Epithelial cell of proximal tubule (primary cell): ENCODE results near the gene SMPX. TPM values are rescaled to one million over a fixed set of nuclear protein-coding genes. Genes with fewer than 3 reads are reported as not detected.
A peak's percentile ranks its signal among the peaks of the same experiment; 100 is the strongest.

Experiments
- DNase-seq: peaks from one replicate; pipeline ENCODE4 v3.0.0-alpha.2; 2011; ENCODE audit warnings: low read depth
- H3K4me3 ChIP-seq: 2 replicates; pipeline ENCODE4 v1.5.1; 2011; ENCODE audit warnings: low read depth, mild to moderate bottlenecking, low read length
- total RNA-seq: library from RNA; depleted of rRNA; stranded (reverse); fragments of >200 nt; gene quantifications from 2 replicates; pipeline ENCODE4 v1.2.3, GENCODE V29; 2015
- TF ChIP-seq, protein P1 (sequence below): conservative IDR thresholded peaks from 2 replicates; pipeline ENCODE4 v1.5.1; 2012; ENCODE audit warnings: low read depth, mild to moderate bottlenecking, low read length

Gene SMPX
- total RNA-seq, 1 donor from 2014 or later, result not detected

DNA sequence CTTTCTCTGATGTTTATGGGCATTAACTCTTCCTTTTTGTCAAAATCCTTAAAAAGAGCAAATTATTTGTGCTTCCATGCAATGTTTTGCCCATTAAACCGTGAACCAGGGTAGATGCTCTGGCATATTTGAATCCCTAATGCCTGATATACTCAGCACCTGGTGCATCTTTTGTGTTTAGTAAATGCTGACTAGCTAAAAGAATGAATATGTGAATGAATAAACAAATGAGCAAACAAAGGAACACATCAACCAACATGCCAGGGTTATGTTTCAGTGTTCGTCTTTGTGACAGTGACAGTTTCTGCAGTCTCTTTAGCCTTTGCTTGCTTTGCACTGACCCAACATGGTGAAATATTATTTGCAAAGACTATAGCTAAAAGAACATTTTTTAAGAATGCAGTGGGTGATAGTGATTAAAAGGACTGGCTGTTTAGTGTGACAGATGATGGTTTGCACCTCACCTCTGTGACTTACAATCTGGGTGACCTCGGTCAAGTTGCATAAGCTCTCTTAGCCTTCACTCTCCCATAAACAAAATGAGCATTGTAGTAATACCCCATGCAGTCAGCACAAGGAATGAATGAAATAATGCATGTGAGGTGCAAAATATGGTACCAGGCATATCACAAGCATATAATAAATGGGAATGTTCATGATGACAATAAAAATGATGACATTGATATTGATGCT is 29.5 kb downstream of the SMPX start:
- no peak overlapping the region for H3K4me3 ChIP-seq
- TF ChIP-seq, protein P1, sequence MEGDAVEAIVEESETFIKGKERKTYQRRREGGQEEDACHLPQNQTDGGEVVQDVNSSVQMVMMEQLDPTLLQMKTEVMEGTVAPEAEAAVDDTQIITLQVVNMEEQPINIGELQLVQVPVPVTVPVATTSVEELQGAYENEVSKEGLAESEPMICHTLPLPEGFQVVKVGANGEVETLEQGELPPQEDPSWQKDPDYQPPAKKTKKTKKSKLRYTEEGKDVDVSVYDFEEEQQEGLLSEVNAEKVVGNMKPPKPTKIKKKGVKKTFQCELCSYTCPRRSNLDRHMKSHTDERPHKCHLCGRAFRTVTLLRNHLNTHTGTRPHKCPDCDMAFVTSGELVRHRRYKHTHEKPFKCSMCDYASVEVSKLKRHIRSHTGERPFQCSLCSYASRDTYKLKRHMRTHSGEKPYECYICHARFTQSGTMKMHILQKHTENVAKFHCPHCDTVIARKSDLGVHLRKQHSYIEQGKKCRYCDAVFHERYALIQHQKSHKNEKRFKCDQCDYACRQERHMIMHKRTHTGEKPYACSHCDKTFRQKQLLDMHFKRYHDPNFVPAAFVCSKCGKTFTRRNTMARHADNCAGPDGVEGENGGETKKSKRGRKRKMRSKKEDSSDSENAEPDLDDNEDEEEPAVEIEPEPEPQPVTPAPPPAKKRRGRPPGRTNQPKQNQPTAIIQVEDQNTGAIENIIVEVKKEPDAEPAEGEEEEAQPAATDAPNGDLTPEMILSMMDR, result no peak
- DNase-seq, result no peak

DNA sequence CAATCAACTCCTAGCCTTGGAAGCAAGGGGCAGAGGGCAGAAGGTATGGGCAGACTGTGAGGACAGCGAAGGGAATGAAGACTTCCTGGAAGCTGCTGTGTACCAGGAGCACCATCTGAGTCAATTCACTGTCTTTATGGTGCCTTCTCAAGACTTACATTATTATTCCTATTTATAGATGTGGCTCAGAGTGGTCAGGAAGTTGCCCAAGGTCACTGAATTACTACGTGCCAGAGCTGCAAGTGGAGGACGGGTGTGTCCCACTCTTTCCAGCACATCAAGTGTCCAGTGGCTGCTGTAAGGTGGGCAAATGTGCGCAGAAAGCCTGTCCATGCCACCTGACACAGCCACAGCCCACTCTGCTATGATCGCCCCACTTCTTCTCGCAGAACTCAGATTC is 32.0 kb downstream of the SMPX start:
- TF ChIP-seq, protein P1, result no peak
- H3K4me3 ChIP-seq, result no peak overlapping the region
- no peak for DNase-seq

DNA sequence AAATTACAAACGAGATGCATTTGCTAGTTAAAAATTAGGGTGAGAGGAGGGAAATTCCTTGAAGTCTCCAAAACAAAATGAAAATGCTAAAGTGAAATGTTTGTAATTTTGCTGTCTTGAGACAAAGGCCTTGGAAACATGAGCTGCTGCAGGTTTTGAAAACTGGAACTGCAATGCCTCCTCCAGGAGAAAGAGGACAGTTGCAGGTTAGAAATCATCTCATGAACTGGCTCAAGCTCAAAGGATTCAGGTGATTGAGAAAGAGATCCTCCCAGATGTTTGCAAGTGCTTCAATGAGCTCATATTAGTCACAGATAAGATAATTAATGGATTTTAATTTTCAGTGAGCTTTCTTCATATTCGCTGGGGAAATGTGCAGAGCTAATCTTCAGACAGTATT is 32.4 kb downstream of the SMPX start:
- H3K4me3 ChIP-seq, result no peak overlapping the region
- no peak for DNase-seq
- TF ChIP-seq, protein P1, result peak; percentile 61

DNA sequence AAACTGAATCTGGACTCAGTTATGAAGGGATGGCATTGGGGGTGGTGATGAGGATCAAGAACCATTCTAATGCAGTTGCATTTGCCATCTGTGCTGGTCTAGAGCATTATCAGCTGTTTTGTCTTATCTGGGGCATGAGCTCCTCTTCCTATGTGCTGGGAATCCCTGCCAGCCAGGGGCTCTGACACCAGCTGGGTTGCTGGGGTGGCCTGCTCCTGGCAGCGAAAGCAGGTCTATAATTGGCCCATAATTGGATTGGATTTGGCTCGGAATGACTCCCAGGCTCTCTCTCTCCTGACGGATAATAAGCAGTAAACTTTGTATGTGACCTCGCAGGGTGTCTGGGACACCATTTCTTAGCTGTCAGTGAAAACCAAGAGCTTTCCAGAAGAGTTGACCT is 34.1 kb downstream of the SMPX start:
- no peak overlapping the region for H3K4me3 ChIP-seq
- no peak for DNase-seq
- TF ChIP-seq, protein P1, result no peak

DNA sequence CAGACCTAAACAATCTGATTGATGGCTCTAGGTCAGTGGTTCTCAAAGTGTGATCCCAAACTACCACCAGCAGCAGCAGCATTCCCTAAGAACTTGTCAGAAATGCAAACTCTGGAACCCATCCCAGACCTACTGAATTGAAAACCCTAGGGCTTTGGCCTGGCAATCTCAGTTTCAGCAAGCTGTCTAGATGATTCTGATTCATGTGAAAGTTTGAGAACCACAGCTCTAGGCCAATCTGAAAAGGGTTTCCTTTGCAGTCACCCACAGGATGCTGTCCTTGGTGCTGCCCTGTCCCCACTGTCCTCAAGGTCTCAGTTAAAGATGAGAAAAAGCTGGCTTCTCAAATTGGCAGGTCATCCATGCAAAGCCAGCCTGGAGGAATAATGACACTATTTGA is 34.8 kb downstream of the SMPX start:
- TF ChIP-seq, protein P1, result no peak
- no peak overlapping the region for H3K4me3 ChIP-seq
- no peak for DNase-seq

DNA sequence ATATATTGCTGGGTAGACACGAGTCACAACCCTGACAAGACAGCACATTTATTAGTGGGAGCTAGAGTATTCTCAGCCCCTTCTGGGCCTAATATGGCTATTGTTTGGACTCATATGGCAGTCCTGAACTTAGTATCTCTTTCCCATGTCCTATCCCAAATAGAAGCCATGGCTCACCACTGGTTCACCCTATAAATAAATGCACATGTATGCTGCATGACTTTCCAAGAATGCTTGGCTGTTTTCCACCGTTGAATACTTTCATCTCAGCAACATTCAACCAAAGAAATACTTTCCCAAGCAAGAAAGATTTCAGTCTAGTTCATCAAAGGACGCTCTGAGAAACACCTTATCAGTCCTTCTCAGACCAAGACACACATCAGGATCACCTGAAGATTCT is 36.7 kb downstream of the SMPX start:
- H3K4me3 ChIP-seq, result no peak overlapping the region
- no peak for DNase-seq
- TF ChIP-seq, protein P1, result no peak

DNA sequence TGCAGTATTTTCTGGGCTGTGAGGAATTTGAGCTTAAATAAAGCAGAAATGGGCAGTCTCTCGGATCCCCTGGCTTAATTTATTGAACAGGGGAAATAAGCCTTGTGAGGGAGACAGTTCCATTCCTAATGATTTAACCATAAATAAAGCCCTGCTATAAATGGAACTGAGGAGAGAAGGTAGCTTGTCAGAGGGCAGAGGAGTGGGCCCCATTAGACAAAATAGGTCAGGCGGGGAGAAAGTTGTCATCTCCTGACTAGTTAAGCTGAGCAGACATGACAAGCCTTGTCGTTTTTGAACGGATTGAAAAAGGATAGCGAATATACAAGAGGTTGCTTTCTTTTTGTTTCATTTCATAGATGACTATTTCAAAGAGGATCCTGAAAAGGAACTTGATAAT is 39.3 kb downstream of the SMPX start:
- no peak overlapping the region for H3K4me3 ChIP-seq
- no peak for DNase-seq
- TF ChIP-seq, protein P1, result no peak
